Peyer's patch (tissue), 4 donors: ENCODE measurements around the gene SF3B5. TPM values are rescaled to one million over a fixed set of nuclear protein-coding genes. Genes with fewer than 3 reads are reported as not detected.

Source experiments
- DNase-seq, 3 donors: peaks; one replicate each; pipeline ENCODE4 v3.0.0-alpha.2; 2017 to 2019
- H3K27ac ChIP-seq, 4 donors: fragments of 200-600 bp; sonication (generic); one replicate each; pipeline ENCODE4 v1.5.1; 2016 to 2019
- H3K27me3 ChIP-seq, 2 donors: fragments of 200-600 bp; sonication (generic); one replicate each; pipeline ENCODE4 v1.5.1; 2019
- H3K36me3 ChIP-seq, 3 donors: fragments of 200-600 bp; sonication (generic); one replicate each; pipeline ENCODE4 v1.5.1; 2016 to 2019
- H3K4me1 ChIP-seq, 4 donors: fragments of 200-600 bp; sonication (generic); one replicate each; pipeline ENCODE4 v1.5.1; 2016 to 2019
- H3K4me3 ChIP-seq, 4 donors: fragments of 200-600 bp; sonication (generic); 1 replicate in 3 of 4; 2 replicates in 1 of 4; pipeline ENCODE4 v1.5.1; 2016 to 2019; ENCODE audit warnings: mild to moderate bottlenecking in 1 of 4
- H3K9me3 ChIP-seq, 4 donors: fragments of 200-600 bp; sonication (generic); one replicate each; pipeline ENCODE4 v1.5.1; 2016 to 2019; ENCODE audit warnings: mild to moderate bottlenecking in 1 of 4
- CTCF ChIP-seq, 6 experiments: fragments of 450-650 bp in 4 of 6; fragments of 200-600 bp in 2 of 6; sonication (generic) in 1 of 6; IDR thresholded peaks; one replicate each; pipeline ENCODE4 v1.5.1; 2017 to 2019; ENCODE audit warnings: antibody characterized with exemption in 6 of 6, mild to moderate bottlenecking in 3 of 6, moderate library complexity in 1 of 6
- POLR2A ChIP-seq, 2 donors: fragments of 450-650 bp; IDR thresholded peaks; one replicate each; pipeline ENCODE4 v1.5.1; 2017; ENCODE audit warnings: antibody characterized with exemption in 2 of 2, mild to moderate bottlenecking in 2 of 2, moderate library complexity in 2 of 2
- total RNA-seq, 4 donors: library from RNA; depleted of rRNA; stranded (reverse); fragments of >200 nt; gene quantifications; one replicate each; pipeline ENCODE4 v1.1.0, GENCODE V29; 2016

The SF3B5 gene
- total RNA-seq, 4 donors from 2014 or later = 66.8 to 114 (median 94.0) TPM

- DNase-seq = no peak
- Histone ChIP-seq H3K27me3 (no peaks in the 10 kb centered on the region), H3K9me3 (no peaks in the 10 kb centered on the region), H3K27ac (no peak overlapping the region), H3K4me1 (no peaks in the 10 kb centered on the region), H3K4me3 (no peak overlapping the region), H3K36me3 (no peaks in the 10 kb centered on the region)
- no peak for TF ChIP-seq CTCF (IDR thresholded peaks at IDR 0.05)
- no peak for TF ChIP-seq POLR2A (IDR thresholded peaks at IDR 0.05)
Observed at GRCh38 chr6:144119376-144119775, 24.0 kb upstream of the SF3B5 start.

GRCh38 chr6:144115219-144115618 lies 19.8 kb upstream of the SF3B5 start:
- Histone ChIP-seq H3K4me1 (no peaks in the 10 kb centered on the region), H3K4me3 (no peak overlapping the region), H3K27ac (no peak overlapping the region), H3K9me3 (no peaks in the 10 kb centered on the region), H3K27me3 (no peaks in the 10 kb centered on the region), H3K36me3 (no peaks in the 10 kb centered on the region)
- no peak for DNase-seq
- TF ChIP-seq POLR2A (IDR thresholded peaks at IDR 0.05) = no peak
- TF ChIP-seq CTCF (IDR thresholded peaks at IDR 0.05) = no peak

GRCh38 chr6:144113366-144113765 lies 18.0 kb upstream of the SF3B5 start:
- Histone ChIP-seq H3K9me3 (no peaks in the 10 kb centered on the region), H3K27ac (no peak overlapping the region), H3K27me3 (no peaks in the 10 kb centered on the region), H3K36me3 (no peaks in the 10 kb centered on the region), H3K4me1 (no peaks in the 10 kb centered on the region), H3K4me3 (no peak overlapping the region)
- no peak for DNase-seq
- TF ChIP-seq CTCF (IDR thresholded peaks at IDR 0.05) = no peak
- no peak for TF ChIP-seq POLR2A (IDR thresholded peaks at IDR 0.05)

- H3K36me3 ChIP-seq = no peaks in the 10 kb centered on the region
- no peaks in the 10 kb centered on the region for H3K27me3 ChIP-seq
- no peak overlapping the region for H3K27ac ChIP-seq
- H3K9me3 ChIP-seq = no peaks in the 10 kb centered on the region
- H3K4me3 ChIP-seq = no peak overlapping the region
- no peaks in the 10 kb centered on the region for H3K4me1 ChIP-seq
- TF ChIP-seq CTCF (IDR thresholded peaks at IDR 0.05) = no peak
- no peak for TF ChIP-seq POLR2A (IDR thresholded peaks at IDR 0.05)
- DNase-seq = no peak
Observed at GRCh38 chr6:144110210-144110609, 14.8 kb upstream of the SF3B5 start.

- Histone ChIP-seq H3K4me3 (no peak overlapping the region), H3K27me3 (no peaks in the 10 kb centered on the region), H3K27ac (no peak overlapping the region), H3K4me1 (no peaks in the 10 kb centered on the region), H3K9me3 (no peaks in the 10 kb centered on the region), H3K36me3 (no peaks in the 10 kb centered on the region)
- TF ChIP-seq CTCF (IDR thresholded peaks at IDR 0.05) (no peak), POLR2A (IDR thresholded peaks at IDR 0.05) (no peak)
- DNase-seq = no peak
Observed at GRCh38 chr6:144106206-144106605, 10.8 kb upstream of the SF3B5 start.

GRCh38 chr6:144104898-144105487 lies 9.6 kb upstream of the SF3B5 start:
- no peaks in the 10 kb centered on the region for H3K27me3 ChIP-seq
- no peak for DNase-seq
- no peak overlapping the region for H3K4me3 ChIP-seq
- TF ChIP-seq CTCF (IDR thresholded peaks at IDR 0.05) (peak in 5 of 6 experiments; percentile 70 to 78 (median 72)), POLR2A (IDR thresholded peaks at IDR 0.05) (no peak)
- H3K36me3 ChIP-seq = no peaks in the 10 kb centered on the region
- no peaks in the 10 kb centered on the region for H3K9me3 ChIP-seq
- H3K4me1 ChIP-seq = no peaks in the 10 kb centered on the region
- no peak overlapping the region for H3K27ac ChIP-seq
